Activated T-helper 1 cell treated with anti-CD3 and anti-CD28 coated beads, Interleukin-2, amount 50 U/mL, for 16 hours (primary cell): ENCODE measurements around the gene LRFN4.

Experiments used
- DNase-seq, 2 donors: peaks; one replicate each; pipeline ENCODE4 v3.0.0-alpha.2; 2020; ENCODE audit warnings: low read depth in 1 of 2, low spot score in 1 of 2

LRFN4 gene

GRCh38 chr11:66845143-66845875, 11.6 kb upstream of the LRFN4 start:
- DNase-seq = no peak

GRCh38 chr11:66845876-66846212, 11.0 kb upstream of the LRFN4 start:
- DNase-seq = no peak

GRCh38 chr11:66846671-66847091, 10.2 kb upstream of the LRFN4 start:
- DNase-seq = no peak

- no peak for DNase-seq
Observed at GRCh38 chr11:66847461-66848232, 9.2 kb upstream of the LRFN4 start.

- DNase-seq = no peak
Observed at GRCh38 chr11:66848671-66849500, 8.0 kb upstream of the LRFN4 start.

- DNase-seq = no peak
Observed at GRCh38 chr11:66849501-66850234, 7.2 kb upstream of the LRFN4 start.

- no peak for DNase-seq
Observed at GRCh38 chr11:66850235-66850587, 6.7 kb upstream of the LRFN4 start.

GRCh38 chr11:66850588-66851238, 6.2 kb upstream of the LRFN4 start:
- DNase-seq = no peak

- no peak for DNase-seq
Observed at GRCh38 chr11:66851239-66851596, 5.6 kb upstream of the LRFN4 start.

- DNase-seq = no peak
Observed at GRCh38 chr11:66851698-66852465, 5.0 kb upstream of the LRFN4 start.

- DNase-seq = no peak
Observed at GRCh38 chr11:66852466-66853241, 4.2 kb upstream of the LRFN4 start.

- no peak for DNase-seq
Observed at GRCh38 chr11:66853242-66854229, 3.3 kb upstream of the LRFN4 start.

- no peak for DNase-seq
Observed at GRCh38 chr11:66854231-66854661, 2.6 kb upstream of the LRFN4 start.

- no peak for DNase-seq
Observed at GRCh38 chr11:66854729-66855211, 2.1 kb upstream of the LRFN4 start.

GRCh38 chr11:66855574-66856495, 1.0 kb upstream of the LRFN4 start:
- peak; percentile 51 to 65 for DNase-seq

GRCh38 chr11:66857234-66857926, 516 bp downstream of the LRFN4 start:
- DNase-seq = no peak
